HepG2 (cell line): Measurements from ENCODE around the gene MPZL3. TPM values are rescaled to one million over a fixed set of nuclear protein-coding genes. Genes with fewer than 3 reads are reported as not detected.
A peak's percentile ranks its signal among the peaks of the same experiment; 100 is the strongest.

Experiments used
- IRX3 ChIP-seq: sonication (generic); formaldehyde crosslinking; IDR thresholded peaks from 2 replicates; pipeline ENCODE4 v1.8.1; 2023; ENCODE audit warnings: mild to moderate bottlenecking, low read depth, missing genetic modification reagents, borderline replicate concordance
- PCBP1 ChIP-seq: fragments of 200-400 bp; formaldehyde crosslinking; IDR thresholded peaks from 2 replicates; pipeline ENCODE4 v1.6.1; 2017; ENCODE audit warnings: mild to moderate bottlenecking, low read depth, low read length, borderline replicate concordance
- SAP130 ChIP-seq: IDR thresholded peaks from 2 replicates; pipeline ENCODE4 v1.6.1; 2016; ENCODE audit warnings: low read depth
- ZNF337 ChIP-seq: sonication (generic); formaldehyde crosslinking; IDR thresholded peaks from 2 replicates; pipeline ENCODE4 v1.5.1; 2020; ENCODE audit warnings: missing genetic modification reagents, low read depth, mild to moderate bottlenecking, borderline replicate concordance
- ZNF383 ChIP-seq: sonication (generic); formaldehyde crosslinking; IDR thresholded peaks from 2 replicates; pipeline ENCODE4 v1.4.0; 2020; ENCODE audit warnings: missing genetic modification reagents, mild to moderate bottlenecking, borderline replicate concordance
- ZNF567 ChIP-seq: sonication (generic); formaldehyde crosslinking; IDR thresholded peaks from 2 replicates; pipeline ENCODE4 v1.8.1; 2023; ENCODE audit warnings: mild to moderate bottlenecking, missing genetic modification reagents, borderline replicate concordance
- ZNF572 ChIP-seq: sonication (generic); formaldehyde crosslinking; IDR thresholded peaks from 2 replicates; pipeline ENCODE4 v1.5.1; 2020; ENCODE audit warnings: mild to moderate bottlenecking, missing genetic modification reagents
- polyA plus RNA-seq, 8 experiments: library from polyadenylated mRNA; depleted of rRNA in 3 of 8; stranded (reverse) in 7 of 8; unstranded in 1 of 8; fragments of >200 nt; fragmentation: Illumina TruSeq in 4 of 8; extraction: Trizol in 4 of 8; gene quantifications; 2 replicates each; pipeline versions ENCODE4 v1.2.1 to v1.2.3, GENCODE V29; 2011 to 2016; ENCODE audit warnings: low read depth in 4 of 8, missing spikeins in 1 of 8, mixed read lengths in 1 of 8; ENCODE audit not compliant: insufficient read depth in 1 of 8
- total RNA-seq, 5 experiments: library from RNA; depleted of rRNA; stranded (reverse); fragments of >200 nt; fragmentation: Illumina TruSeq; extraction: Trizol; gene quantifications; 2 replicates each; pipeline ENCODE4 v1.2.3, GENCODE V29; 2016; ENCODE audit warnings: low read depth in 1 of 5
- TF ChIP-seq, protein P1 (sequence below): sonication (generic); formaldehyde crosslinking; IDR thresholded peaks from 2 replicates; pipeline ENCODE4 v1.4.0; 2020; ENCODE audit warnings: missing genetic modification reagents
- TF ChIP-seq, protein P2 (sequence below): sonication (generic); formaldehyde crosslinking; IDR thresholded peaks from 2 replicates; pipeline ENCODE4 v1.4.0; 2020; ENCODE audit warnings: missing genetic modification reagents
- TF ChIP-seq, protein P3 (sequence below): sonication (generic); formaldehyde crosslinking; IDR thresholded peaks from 2 replicates; pipeline ENCODE4 v1.5.0; 2020; ENCODE audit warnings: mild to moderate bottlenecking, missing genetic modification reagents, moderate library complexity
- TF ChIP-seq, protein P4 (sequence below): sonication (generic); formaldehyde crosslinking; IDR thresholded peaks from 2 replicates; pipeline ENCODE4 v1.4.0; 2020; ENCODE audit warnings: missing genetic modification reagents, borderline replicate concordance

MPZL3 gene
- total and polyA plus RNA-seq, 2 of the 13 experiments (the other 11 are each of a cell fraction or from before 2014, with no cell fraction given): 5.3 to 9.3 TPM

DNA sequence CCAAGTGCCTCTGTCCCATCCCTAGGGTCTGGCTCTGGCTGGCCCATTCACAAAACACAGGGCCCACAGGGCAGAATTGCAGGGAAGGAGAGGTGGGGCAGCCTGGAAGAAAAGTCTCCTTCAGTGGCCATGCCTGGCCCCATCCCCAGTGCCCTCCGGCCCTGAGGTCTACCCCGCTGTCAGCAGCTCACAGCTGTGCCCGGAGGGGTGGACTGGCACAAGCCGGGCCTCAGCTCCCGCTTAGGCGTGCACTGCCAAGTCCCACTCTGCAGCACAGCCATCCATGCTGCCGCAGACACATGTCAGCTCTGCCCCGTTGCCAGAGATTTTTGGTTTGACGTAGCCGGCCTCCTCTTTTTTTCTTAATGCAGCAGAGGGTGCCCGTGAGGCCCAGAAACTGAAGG is 71.9 kb downstream of the MPZL3 start (continued):
- TF ChIP-seq, protein P1, sequence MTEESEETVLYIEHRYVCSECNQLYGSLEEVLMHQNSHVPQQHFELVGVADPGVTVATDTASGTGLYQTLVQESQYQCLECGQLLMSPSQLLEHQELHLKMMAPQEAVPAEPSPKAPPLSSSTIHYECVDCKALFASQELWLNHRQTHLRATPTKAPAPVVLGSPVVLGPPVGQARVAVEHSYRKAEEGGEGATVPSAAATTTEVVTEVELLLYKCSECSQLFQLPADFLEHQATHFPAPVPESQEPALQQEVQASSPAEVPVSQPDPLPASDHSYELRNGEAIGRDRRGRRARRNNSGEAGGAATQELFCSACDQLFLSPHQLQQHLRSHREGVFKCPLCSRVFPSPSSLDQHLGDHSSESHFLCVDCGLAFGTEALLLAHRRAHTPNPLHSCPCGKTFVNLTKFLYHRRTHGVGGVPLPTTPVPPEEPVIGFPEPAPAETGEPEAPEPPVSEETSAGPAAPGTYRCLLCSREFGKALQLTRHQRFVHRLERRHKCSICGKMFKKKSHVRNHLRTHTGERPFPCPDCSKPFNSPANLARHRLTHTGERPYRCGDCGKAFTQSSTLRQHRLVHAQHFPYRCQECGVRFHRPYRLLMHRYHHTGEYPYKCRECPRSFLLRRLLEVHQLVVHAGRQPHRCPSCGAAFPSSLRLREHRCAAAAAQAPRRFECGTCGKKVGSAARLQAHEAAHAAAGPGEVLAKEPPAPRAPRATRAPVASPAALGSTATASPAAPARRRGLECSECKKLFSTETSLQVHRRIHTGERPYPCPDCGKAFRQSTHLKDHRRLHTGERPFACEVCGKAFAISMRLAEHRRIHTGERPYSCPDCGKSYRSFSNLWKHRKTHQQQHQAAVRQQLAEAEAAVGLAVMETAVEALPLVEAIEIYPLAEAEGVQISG (CRISPR knock-in tag): 0 out of 2 replicates have a peak, but pooled peaks have one; percentile 18
- TF ChIP-seq, protein P2, sequence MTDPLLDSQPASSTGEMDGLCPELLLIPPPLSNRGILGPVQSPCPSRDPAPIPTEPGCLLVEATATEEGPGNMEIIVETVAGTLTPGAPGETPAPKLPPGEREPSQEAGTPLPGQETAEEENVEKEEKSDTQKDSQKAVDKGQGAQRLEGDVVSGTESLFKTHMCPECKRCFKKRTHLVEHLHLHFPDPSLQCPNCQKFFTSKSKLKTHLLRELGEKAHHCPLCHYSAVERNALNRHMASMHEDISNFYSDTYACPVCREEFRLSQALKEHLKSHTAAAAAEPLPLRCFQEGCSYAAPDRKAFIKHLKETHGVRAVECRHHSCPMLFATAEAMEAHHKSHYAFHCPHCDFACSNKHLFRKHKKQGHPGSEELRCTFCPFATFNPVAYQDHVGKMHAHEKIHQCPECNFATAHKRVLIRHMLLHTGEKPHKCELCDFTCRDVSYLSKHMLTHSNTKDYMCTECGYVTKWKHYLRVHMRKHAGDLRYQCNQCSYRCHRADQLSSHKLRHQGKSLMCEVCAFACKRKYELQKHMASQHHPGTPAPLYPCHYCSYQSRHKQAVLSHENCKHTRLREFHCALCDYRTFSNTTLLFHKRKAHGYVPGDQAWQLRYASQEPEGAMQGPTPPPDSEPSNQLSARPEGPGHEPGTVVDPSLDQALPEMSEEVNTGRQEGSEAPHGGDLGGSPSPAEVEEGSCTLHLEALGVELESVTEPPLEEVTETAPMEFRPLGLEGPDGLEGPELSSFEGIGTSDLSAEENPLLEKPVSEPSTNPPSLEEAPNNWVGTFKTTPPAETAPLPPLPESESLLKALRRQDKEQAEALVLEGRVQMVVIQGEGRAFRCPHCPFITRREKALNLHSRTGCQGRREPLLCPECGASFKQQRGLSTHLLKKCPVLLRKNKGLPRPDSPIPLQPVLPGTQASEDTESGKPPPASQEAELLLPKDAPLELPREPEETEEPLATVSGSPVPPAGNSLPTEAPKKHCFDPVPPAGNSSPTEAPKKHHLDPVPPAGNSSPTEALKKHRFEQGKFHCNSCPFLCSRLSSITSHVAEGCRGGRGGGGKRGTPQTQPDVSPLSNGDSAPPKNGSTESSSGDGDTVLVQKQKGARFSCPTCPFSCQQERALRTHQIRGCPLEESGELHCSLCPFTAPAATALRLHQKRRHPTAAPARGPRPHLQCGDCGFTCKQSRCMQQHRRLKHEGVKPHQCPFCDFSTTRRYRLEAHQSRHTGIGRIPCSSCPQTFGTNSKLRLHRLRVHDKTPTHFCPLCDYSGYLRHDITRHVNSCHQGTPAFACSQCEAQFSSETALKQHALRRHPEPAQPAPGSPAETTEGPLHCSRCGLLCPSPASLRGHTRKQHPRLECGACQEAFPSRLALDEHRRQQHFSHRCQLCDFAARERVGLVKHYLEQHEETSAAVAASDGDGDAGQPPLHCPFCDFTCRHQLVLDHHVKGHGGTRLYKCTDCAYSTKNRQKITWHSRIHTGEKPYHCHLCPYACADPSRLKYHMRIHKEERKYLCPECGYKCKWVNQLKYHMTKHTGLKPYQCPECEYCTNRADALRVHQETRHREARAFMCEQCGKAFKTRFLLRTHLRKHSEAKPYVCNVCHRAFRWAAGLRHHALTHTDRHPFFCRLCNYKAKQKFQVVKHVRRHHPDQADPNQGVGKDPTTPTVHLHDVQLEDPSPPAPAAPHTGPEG (CRISPR knock-in tag): peak; percentile 100
- TF ChIP-seq IRX3: no peak
- TF ChIP-seq ZNF383: no peak
- peak; percentile 54; the same call in 1 of the 2 replicates for TF ChIP-seq SAP130
- no peak for TF ChIP-seq ZNF572 (CRISPR knock-in tag)
- TF ChIP-seq ZNF337: no peak
- TF ChIP-seq, protein P3, sequence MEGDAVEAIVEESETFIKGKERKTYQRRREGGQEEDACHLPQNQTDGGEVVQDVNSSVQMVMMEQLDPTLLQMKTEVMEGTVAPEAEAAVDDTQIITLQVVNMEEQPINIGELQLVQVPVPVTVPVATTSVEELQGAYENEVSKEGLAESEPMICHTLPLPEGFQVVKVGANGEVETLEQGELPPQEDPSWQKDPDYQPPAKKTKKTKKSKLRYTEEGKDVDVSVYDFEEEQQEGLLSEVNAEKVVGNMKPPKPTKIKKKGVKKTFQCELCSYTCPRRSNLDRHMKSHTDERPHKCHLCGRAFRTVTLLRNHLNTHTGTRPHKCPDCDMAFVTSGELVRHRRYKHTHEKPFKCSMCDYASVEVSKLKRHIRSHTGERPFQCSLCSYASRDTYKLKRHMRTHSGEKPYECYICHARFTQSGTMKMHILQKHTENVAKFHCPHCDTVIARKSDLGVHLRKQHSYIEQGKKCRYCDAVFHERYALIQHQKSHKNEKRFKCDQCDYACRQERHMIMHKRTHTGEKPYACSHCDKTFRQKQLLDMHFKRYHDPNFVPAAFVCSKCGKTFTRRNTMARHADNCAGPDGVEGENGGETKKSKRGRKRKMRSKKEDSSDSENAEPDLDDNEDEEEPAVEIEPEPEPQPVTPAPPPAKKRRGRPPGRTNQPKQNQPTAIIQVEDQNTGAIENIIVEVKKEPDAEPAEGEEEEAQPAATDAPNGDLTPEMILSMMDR (CRISPR knock-in tag): peak; percentile 27
- no peak for TF ChIP-seq ZNF567
- no peak for TF ChIP-seq PCBP1
- TF ChIP-seq, protein P4, sequence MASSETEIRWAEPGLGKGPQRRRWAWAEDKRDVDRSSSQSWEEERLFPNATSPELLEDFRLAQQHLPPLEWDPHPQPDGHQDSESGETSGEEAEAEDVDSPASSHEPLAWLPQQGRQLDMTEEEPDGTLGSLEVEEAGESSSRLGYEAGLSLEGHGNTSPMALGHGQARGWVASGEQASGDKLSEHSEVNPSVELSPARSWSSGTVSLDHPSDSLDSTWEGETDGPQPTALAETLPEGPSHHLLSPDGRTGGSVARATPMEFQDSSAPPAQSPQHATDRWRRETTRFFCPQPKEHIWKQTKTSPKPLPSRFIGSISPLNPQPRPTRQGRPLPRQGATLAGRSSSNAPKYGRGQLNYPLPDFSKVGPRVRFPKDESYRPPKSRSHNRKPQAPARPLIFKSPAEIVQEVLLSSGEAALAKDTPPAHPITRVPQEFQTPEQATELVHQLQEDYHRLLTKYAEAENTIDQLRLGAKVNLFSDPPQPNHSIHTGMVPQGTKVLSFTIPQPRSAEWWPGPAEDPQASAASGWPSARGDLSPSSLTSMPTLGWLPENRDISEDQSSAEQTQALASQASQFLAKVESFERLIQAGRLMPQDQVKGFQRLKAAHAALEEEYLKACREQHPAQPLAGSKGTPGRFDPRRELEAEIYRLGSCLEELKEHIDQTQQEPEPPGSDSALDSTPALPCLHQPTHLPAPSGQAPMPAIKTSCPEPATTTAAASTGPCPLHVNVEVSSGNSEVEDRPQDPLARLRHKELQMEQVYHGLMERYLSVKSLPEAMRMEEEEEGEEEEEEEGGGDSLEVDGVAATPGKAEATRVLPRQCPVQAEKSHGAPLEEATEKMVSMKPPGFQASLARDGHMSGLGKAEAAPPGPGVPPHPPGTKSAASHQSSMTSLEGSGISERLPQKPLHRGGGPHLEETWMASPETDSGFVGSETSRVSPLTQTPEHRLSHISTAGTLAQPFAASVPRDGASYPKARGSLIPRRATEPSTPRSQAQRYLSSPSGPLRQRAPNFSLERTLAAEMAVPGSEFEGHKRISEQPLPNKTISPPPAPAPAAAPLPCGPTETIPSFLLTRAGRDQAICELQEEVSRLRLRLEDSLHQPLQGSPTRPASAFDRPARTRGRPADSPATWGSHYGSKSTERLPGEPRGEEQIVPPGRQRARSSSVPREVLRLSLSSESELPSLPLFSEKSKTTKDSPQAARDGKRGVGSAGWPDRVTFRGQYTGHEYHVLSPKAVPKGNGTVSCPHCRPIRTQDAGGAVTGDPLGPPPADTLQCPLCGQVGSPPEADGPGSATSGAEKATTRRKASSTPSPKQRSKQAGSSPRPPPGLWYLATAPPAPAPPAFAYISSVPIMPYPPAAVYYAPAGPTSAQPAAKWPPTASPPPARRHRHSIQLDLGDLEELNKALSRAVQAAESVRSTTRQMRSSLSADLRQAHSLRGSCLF (CRISPR knock-in tag): no peak
